PFSK-1 (cell line): ENCODE measurements around the gene CD81.

ENCODE experiments used
- FOXP2 ChIP-seq: optimal IDR thresholded peaks from 2 replicates; pipeline ENCODE3; 2011; ENCODE audit warnings: borderline replicate concordance, control low read depth, inconsistent platforms; ENCODE audit not compliant: insufficient read depth; ENCODE audit errors: extremely low read length, extremely low read depth
- POLR2AphosphoS5 ChIP-seq: IDR thresholded peaks from 2 replicates; pipeline ENCODE4 v1.6.1; 2012; ENCODE audit warnings: low read depth, mild to moderate bottlenecking, control low read depth, low read length, moderate library complexity
- REST ChIP-seq, 2 experiments: IDR thresholded peaks; 2 replicates each; pipeline versions ENCODE4 v1.6.1 to v1.8.0; 2011 to 2012; ENCODE audit warnings: low read depth in 2 of 2, low read length in 2 of 2, control low read depth in 1 of 2, inconsistent platforms in 1 of 2, mild to moderate bottlenecking in 1 of 2, moderate library complexity in 1 of 2; ENCODE audit not compliant: insufficient read depth in 1 of 2
- SIN3A ChIP-seq: IDR thresholded peaks from 2 replicates; pipeline ENCODE4 v1.6.1; 2012; ENCODE audit warnings: mild to moderate bottlenecking, low read length, moderate library complexity, borderline replicate concordance; ENCODE audit not compliant: insufficient read depth
- TAF1 ChIP-seq: IDR thresholded peaks from 2 replicates; pipeline ENCODE4 v1.6.1; 2012; ENCODE audit warnings: low read length, control low read depth, borderline replicate concordance; ENCODE audit not compliant: insufficient read depth

CD81 gene

GRCh38 chr11:2399488-2400068 lies 22.5 kb downstream of the CD81 start:
- TF ChIP-seq REST (IDR thresholded peaks at IDR 0.05; ENCODE audit: insufficient read depth in 1 of 2, low read depth in 2 of 2, low read length in 2 of 2) (no peak), FOXP2 (no peak), TAF1 (no peak), POLR2AphosphoS5 (no peak), SIN3A (no peak)

DNA sequence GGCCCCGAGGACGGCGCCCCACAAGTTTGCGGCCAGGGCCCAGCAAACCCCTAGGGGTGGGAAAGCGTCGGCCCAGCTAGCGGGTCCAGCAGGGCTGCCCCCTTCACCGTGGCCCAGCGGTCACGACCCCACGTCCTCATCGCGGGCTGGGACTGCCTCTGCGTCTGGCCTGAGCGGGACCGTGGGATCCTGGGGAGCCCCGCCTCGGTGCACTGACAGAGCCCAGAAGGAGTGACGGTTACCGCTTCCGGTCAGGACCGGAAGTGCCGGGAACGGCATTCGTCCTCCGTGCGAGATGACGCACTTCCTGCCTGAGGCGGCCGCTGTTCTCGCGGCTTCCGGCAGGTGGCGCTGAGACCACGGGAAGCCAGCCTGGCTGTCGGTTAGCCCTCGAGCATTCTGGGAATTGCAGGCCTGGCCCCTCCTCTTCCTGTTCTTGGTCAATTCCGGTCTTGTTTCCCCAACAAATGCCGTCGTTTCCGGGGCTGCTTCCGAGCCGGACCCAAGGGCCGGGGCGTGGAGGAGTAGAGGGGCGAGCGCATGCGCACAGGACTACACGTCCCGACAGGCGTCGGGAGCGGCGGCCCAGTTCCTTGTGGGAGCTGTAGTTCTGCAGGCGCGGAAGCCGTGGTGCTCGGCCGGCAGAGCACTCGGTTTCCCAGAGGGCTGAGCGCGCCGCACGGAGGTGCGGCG lies 23.1 kb downstream of the CD81 start, which contains the start of gene TSSC4:
TSSC4 (plus strand) TSS at position 682 of the 693 bp plus-strand sequence. CDS start 1,884 bp downstream, outside the sequence.
- TF ChIP-seq POLR2AphosphoS5, result peak; percentile 97
- no peak; a peak in 1 of 4 replicates for TF ChIP-seq REST (IDR thresholded peaks at IDR 0.05; ENCODE audit: insufficient read depth in 1 of 2, low read depth in 2 of 2, low read length in 2 of 2)
- TF ChIP-seq FOXP2, result no peak
- peak; percentile 90 for TF ChIP-seq TAF1
- peak; percentile 59; the same call in 1 of the 2 replicates for TF ChIP-seq SIN3A

GRCh38 chr11:2400762-2401435 lies 23.8 kb downstream of the CD81 start:
- TF ChIP-seq TAF1 (no peak), SIN3A (no peak), POLR2AphosphoS5 (no peak), REST (IDR thresholded peaks at IDR 0.05; ENCODE audit: insufficient read depth in 1 of 2, low read depth in 2 of 2, low read length in 2 of 2) (0 out of 4 replicates have a peak, but pooled peaks of 1 of the 2 experiments have one; percentile 25), FOXP2 (no peak)

- no peak for TF ChIP-seq REST (IDR thresholded peaks at IDR 0.05; ENCODE audit: insufficient read depth in 1 of 2, low read depth in 2 of 2, low read length in 2 of 2)
- TF ChIP-seq TAF1, result no peak
- TF ChIP-seq FOXP2, result no peak
- 0 out of 2 replicates have a peak, but pooled peaks have one; percentile 18 for TF ChIP-seq POLR2AphosphoS5
- no peak for TF ChIP-seq SIN3A
Measured at GRCh38 chr11:2401436-2401984, 24.4 kb downstream of the CD81 start.
